Cardiac muscle cell (in vitro differentiated cells and primary cell): ENCODE measurements around the gene SLN. TPM values are rescaled to one million over a fixed set of nuclear protein-coding genes. Genes with fewer than 3 reads are reported as not detected.

Experiments
- DNase-seq, 2 donors: peaks; one replicate each; pipeline versions ENCODE4 v3.0.0 to v3.0.0-alpha.2; 2010 to 2017; ENCODE audit warnings: low read depth in 1 of 2, low spot score in 1 of 2
- H3K27ac ChIP-seq: fragments of 200-600 bp; sonication (generic); 2 replicates; pipeline ENCODE4 v1.5.1; 2016
- H3K27me3 ChIP-seq: fragments of 200-600 bp; sonication (generic); 2 replicates; pipeline ENCODE4 v1.6.0; 2016; ENCODE audit warnings: control low read depth
- H3K36me3 ChIP-seq: fragments of 200-600 bp; sonication (generic); 2 replicates; pipeline ENCODE4 v1.5.1; 2016; ENCODE audit warnings: control low read depth
- H3K4me1 ChIP-seq: fragments of 200-600 bp; sonication (generic); 2 replicates; pipeline ENCODE4 v1.8.1; 2017; ENCODE audit warnings: low read depth, mild to moderate bottlenecking, mixed run types
- H3K4me3 ChIP-seq: fragments of 200-600 bp; sonication (generic); 2 replicates; pipeline ENCODE4 v1.5.1; 2016; ENCODE audit warnings: mild to moderate bottlenecking
- H3K9me3 ChIP-seq: fragments of 200-600 bp; sonication (generic); 2 replicates; pipeline ENCODE4 v1.5.1; 2017; ENCODE audit warnings: low read depth, mild to moderate bottlenecking, control low read depth
- CTCF ChIP-seq: IDR thresholded peaks from 2 replicates; pipeline ENCODE4 v1.5.1; 2012; ENCODE audit warnings: low read depth, mild to moderate bottlenecking, low read length
- polyA plus RNA-seq: library from polyadenylated mRNA; unstranded; fragments of >200 nt; fragmentation: Nextera tagmentation; extraction: Ambion mirVana; gene quantifications from 2 replicates; pipeline ENCODE4 v1.2.1, GENCODE V29; 2016
- total RNA-seq: library from RNA; depleted of rRNA; stranded (reverse); fragments of >200 nt; gene quantifications from 2 replicates; pipeline ENCODE4 v1.2.3, GENCODE V29; 2016

SLN gene
- total and polyA plus RNA-seq, 2 experiments from 2014 or later, result 3.1 TPM; not detected in 1

GRCh38 chr11:107702109-107702660 is 9.7 kb downstream of the SLN start:
- Histone ChIP-seq H3K27ac (no peak overlapping the region), H3K9me3 (no peaks in the 10 kb centered on the region)
- no peak for TF ChIP-seq CTCF

DNA sequence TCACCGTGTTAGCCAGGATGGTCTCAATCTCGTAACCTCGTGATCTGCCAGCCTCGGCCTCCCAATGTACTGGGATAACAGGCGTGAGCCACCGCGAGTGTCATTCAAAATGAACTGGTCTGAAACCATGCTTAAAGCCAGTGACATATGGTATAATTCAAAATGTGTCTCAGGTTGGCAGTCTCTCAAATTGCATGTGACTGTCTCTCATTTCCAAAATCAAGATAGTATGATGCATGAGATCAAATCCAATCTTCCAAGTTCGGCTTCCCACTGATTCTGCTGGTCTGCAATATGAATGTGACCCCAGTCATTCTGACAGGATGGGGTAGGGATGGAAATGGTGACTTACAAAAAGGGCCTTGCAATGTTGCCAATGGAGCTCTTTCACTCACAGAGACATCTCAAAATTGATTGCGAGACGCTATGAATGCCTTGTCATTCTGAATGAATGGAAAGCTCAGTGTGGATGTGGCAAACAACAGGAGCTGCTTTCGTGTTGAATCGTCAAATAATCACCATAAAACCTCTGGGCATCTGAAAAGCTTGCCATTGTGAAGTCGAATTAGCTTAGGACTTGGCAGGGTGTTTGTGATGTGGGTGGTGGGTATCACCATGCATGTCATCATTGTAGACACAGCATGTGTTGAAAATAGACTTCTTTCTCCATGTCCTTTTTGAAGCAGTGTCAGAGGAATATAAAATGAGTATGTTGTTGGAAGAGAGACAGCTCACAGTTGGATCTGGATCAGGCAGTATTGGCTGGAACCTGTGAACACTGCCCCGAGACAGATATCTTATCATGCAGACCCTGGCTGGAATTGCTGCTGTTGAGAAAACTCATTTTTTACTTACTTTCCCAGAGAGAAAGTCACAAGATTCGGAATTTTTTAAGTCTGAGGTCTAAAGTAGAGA is 12.2 kb downstream of the SLN start:
- Histone ChIP-seq H3K4me3 (no peak overlapping the region), H3K36me3 (no peaks in the 10 kb centered on the region), H3K27ac (no peak overlapping the region), H3K27me3 (no peaks in the 10 kb centered on the region), H3K4me1 (no peaks in the 10 kb centered on the region), H3K9me3 (no peaks in the 10 kb centered on the region)
- TF ChIP-seq CTCF, result no peak
- DNase-seq, result peak in 1 of 2 donors; percentile 44

More at GRCh38 chr11:107702109-107702660, 9.7 kb downstream of the SLN start:
- DNase-seq, result no peak
- no peaks in the 10 kb centered on the region for H3K27me3 ChIP-seq
- H3K4me3 ChIP-seq, result no peak overlapping the region
- no peaks in the 10 kb centered on the region for H3K4me1 ChIP-seq
- no peaks in the 10 kb centered on the region for H3K36me3 ChIP-seq

GRCh38 chr11:107697291-107697690 is 14.6 kb downstream of the SLN start:
- Histone ChIP-seq H3K4me3 (no peak overlapping the region), H3K36me3 (no peaks in the 10 kb centered on the region), H3K27ac (no peak overlapping the region), H3K27me3 (no peaks in the 10 kb centered on the region), H3K4me1 (no peaks in the 10 kb centered on the region), H3K9me3 (no peaks in the 10 kb centered on the region)
- TF ChIP-seq CTCF, result no peak
- no peak for DNase-seq

- no peak for TF ChIP-seq CTCF
- H3K4me3 ChIP-seq, result no peak overlapping the region
- no peaks in the 10 kb centered on the region for H3K36me3 ChIP-seq
- H3K27ac ChIP-seq, result no peak overlapping the region
- no peaks in the 10 kb centered on the region for H3K9me3 ChIP-seq
- H3K4me1 ChIP-seq, result no peaks in the 10 kb centered on the region
- no peaks in the 10 kb centered on the region for H3K27me3 ChIP-seq
- peak in 1 of 2 donors; percentile 93 for DNase-seq
These were observed 15.7 kb downstream of the SLN start for GRCh38 chr11:107696140-107696539.

DNA sequence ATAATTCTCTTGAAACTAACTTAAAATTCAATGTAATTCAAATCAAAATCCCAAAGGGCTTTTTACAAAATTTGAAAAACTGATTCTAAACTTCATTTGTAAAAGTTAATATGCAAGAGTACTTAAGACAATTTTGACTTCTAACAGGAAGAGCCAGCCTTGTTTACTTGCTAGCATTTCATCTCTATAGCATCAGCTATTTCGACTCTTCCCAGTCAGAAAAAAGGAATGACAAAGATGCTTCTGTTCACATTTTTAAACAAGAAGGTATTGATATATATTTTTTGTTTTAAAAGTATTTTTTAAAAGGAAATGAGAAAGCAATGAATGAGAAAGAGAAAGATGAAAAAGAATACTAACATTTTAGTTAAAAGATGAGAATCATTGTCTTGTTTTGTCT is 16.4 kb downstream of the SLN start:
- no peak overlapping the region for H3K4me3 ChIP-seq
- no peaks in the 10 kb centered on the region for H3K4me1 ChIP-seq
- H3K27ac ChIP-seq, result no peak overlapping the region
- H3K36me3 ChIP-seq, result no peaks in the 10 kb centered on the region
- no peak for DNase-seq
- no peak for TF ChIP-seq CTCF
- no peaks in the 10 kb centered on the region for H3K27me3 ChIP-seq
- no peaks in the 10 kb centered on the region for H3K9me3 ChIP-seq
